Stimulated activated CD8-positive, alpha-beta memory T cell treated with anti-CD3 and anti-CD28 coated beads, Interleukin-4, amount 100 ng/mL, for 48 hours (primary cell): ENCODE measurements around the gene GPLD1.
"Not testable (repeated sequence)": the region's sequence is repeated elsewhere in the genome, so short reads cannot be mapped to it uniquely, and the experiment has no call there.

ENCODE experiments used
- DNase-seq: peaks from one replicate; pipeline ENCODE4 v3.0.0-alpha.2; 2020

GPLD1 gene

DNA sequence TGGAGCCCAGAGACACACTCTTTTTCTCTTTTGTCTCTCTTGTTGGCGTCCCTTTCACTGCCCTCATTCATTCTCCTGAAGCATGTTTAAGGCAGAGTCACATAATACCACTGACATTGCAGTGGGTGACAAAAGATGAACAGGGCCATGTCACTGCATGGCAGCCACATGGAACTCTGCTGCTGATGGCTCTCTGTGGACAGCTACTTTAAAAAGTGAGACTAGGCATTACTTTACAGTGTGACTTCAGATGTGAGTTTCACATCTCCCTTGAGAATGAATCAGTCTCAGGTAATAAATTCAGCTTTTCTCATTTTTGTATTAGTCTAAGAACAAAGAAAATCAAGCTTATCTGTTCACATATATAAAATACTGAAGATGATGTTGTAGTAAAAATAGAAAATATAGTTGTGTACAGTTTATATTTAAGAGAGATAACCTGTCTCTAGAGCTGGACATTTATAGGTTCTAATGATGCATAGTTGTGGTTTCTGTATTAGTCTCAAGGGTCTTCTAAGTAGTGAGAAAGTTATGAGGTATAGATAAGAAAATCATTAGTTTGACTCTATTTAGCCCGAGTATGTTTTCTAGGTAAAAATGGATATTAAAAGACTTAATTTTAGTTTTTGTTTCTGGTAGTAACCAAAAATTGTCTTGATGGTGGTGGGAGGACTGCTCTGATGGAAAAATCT, 80.5 kb downstream of the GPLD1 start:
- DNase-seq: no peak

DNA sequence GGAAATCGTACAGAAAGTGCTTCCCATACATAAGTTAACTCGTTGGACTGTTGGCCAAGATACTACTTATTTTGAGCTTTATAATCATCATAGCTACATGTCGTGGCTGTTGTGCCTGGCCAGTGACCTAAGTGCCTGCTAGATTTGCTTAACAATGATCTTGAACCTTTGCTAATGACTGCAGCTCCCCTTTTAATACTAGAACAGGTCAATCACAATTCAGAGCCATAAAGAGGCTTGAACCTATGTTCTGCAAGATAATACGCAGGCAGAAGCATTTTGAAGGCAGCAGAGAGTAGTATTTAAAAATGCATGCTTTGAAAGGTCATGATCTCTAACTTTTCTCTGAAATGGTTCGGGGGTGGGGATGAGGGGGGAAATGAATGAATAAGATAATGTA, 84.1 kb downstream of the GPLD1 start:
- DNase-seq: no peak

DNA sequence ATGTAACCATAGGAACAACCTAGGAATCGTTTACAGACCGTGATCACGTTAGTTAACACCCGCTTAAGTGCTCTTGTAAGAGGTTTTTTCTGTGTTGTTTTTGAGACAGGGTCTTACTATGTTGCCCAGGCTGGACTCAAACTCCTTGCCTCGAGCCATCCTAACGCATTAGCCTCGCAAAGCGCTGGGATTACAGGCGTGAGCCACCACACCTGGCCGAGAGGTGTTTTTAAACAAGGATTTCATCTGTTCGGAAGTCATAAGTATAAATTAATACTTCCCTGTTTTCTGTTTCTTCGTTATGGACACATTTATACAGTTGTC, 85.9 kb downstream of the GPLD1 start:
- no peak for DNase-seq

DNA sequence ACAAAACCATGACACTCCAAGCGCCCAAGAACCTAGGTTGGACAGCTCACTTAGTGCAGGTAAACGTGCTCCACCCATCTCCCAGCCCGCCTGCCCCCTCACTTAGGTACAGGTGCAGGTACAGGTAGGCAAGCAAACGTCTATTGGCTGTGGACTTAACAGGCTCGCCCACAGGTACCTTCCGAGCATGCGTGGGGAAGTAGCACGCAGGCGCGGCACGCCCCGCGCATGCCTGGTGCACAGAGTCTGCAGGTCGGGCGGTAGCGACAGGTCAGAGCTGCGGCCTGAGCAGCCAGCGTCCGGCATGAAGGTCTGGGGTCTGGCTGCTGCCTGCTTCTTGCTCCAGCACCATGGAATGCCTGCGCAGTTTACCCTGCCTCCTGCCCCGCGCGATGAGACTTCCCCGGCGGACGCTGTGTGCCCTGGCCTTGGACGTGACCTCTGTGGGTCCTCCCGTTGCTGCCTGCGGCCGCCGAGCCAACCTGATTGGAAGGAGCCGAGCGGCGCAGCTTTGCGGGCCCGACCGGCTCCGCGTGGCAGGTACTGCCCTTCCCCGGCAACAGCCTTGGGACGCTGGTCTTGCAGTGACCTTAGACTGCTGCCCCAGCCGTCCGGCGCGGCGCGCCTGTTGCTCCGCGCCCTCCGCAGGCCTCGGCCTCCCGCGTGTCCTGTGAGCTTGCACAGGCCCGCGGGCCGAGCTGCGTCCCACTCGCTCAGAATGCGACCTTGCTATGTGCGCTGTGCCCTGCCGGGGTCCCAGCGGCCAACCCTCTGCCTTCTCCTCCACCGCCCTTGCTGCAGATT, 86.5 kb downstream of the GPLD1 start, which contains the start of gene MRS2:
TSS of gene MRS2 (plus strand) at position 240 of the 804 bp plus-strand sequence. CDS start at position 351, 111 bp downstream.
- DNase-seq: peak; percentile 84

DNA sequence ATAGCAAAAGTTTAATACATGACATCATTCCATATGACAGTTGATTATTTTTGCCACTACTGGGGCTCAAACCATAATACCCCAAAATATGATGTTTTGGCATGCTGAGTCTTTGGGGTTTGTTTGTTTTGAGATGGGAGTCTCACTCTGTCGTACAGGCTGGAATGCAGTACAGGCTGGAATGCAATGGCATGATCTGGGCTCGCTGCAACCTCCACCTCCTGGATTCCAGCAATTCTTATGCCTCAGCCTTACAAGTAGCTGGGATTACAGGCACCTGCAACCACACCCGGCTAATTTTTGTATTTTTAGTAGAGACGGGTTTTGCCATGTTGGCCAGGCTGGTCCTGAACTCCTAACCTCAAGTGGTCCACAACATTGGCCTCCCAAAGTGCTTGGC, 87.9 kb downstream of the GPLD1 start:
- no peak for DNase-seq

DNA sequence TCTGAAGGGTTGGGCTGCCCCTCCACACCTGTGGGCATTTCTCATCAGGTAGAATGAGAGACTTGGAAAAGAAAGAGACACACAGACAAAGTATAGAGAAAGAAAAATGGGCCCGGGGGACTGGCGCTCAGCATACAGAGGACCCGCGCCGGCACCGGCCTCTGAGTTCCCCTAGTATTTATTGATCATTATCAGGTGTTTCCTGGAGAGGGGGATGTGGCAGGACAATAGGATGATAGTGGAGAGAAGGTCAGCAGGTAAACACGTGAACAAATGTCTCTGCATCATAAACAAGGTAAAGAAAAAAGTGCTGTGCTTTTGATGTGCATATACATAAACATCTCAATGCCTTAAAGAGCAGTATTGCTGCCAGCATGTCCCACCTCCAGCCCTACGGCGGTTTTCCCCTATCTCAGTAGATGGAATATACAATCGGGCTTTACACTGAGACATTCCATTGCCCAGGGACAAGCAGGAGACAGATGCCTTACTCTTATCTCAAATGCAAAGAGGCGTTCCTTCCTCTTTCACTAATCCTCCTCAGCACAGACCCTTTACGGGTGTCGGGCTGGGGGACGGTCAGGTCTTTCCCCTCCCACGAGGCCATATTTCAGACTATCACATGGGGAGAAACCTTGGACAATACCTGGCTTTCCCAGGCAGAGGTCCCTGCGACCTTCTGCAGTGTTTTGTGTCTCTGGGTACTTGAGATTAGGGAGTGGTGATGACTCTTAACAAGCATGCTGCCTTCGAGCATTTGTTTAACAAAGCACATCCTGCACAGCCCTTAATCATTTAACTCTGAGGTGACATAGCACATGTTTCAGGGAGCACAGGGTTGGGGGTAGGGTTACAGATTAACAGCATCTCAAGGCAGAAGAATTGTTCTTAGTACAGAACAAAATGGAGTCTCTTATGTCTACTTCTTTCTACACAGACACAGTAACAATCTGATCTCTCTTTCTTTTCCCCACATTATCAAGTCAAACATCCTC, 89.0 kb downstream of the GPLD1 start:
- DNase-seq: not testable (repeated sequence)

DNA sequence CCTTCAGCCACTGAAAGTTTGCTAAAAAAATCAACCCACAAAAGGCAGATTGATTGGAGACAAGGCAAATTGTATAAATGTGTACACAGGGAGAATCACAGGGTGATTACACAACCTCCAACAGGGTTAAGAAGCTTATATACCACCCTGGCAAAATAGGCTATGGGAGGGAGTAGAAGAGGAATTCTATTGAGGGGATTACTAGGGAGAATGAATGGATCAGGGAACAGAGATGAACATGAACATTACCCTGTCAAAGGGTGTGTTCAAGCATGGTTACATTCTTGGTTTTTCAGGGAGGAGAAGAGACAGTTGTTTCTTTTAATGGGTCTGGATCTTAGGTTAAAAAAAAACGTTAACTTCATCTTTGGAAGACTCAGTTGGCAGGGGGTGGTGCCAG, 91.7 kb downstream of the GPLD1 start:
- no peak for DNase-seq

DNA sequence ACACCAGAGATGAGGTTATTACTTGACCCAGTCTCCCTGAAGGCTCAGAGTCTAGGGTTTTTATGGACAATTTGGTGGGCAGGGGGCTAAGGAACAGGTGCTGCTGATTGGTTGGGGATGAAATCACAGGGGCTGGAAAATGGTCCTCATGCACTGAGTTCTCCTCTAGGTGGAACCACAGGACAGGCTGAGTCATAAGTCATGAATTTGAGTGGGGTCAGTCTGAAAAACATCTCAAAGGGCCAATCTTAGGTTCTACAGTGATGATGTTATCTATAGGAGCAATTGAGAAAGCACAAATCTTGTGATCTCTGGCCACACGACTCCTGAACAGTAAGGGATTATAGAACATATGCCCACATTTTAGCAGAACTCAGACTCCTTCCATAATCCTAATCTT, 92.6 kb downstream of the GPLD1 start:
- DNase-seq: no peak

DNA sequence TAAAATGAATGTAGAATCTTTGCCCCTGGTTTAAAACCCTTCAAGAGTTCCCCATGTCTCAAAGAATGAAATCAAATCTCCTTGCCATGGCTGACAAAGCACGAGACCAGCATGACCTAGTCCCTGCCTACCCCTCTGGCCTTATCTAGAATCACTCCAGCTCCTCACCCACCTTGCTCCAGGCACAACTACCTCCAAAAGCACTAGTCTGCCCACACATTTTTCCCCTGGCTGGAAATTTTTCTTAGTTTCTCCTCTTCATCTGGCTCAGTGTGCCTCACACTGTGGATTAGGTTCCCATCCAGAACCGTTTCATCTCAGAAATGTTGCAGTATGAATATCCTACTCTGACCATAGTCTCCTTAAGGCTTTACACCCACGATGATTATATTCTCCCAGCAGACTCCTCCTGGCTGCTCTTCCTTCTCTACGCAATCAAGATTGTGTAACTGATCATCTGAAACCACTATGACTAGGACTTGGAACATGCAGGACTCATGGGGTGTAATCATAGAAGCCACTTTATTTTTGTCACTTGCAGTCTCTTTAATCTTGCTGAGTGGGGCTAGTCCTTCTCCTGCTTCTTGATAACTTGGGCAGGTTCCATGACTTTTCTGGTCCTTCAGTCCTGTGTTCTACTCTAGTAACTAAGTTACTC, 94.5 kb downstream of the GPLD1 start:
- DNase-seq: no peak

DNA sequence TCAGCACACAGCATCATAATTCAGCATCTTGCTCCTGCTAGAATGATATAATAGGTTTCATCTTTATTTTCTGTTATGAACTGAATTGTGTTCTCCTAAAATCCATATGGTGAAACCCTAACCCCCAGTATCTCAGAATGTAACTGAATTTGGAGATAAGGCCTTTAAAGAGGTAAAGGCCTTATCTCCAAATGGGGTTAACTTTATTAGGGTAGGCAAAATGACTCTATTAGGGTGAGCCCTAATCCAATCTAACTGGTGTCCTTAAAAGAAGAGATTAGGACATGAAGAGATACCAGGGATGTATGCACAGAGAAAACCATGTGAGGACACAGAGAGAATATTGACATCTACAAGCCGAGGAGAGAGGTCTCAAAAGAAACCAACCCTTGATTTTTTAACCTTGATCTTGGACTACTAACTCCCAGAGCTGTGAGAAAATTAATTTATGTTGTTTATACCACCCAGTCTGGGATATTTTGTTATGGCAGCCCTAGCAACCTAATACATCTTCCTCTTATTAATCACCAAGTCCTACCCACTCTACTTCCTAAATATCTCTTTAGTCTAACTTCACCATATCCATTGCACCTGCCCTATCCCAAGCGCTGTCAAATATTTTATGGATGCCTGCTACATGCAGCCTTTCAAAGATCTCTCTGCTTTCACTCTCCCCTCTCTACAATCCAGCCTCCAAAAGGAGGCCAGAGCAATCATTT, 95.2 kb downstream of the GPLD1 start:
- DNase-seq: no peak

DNA sequence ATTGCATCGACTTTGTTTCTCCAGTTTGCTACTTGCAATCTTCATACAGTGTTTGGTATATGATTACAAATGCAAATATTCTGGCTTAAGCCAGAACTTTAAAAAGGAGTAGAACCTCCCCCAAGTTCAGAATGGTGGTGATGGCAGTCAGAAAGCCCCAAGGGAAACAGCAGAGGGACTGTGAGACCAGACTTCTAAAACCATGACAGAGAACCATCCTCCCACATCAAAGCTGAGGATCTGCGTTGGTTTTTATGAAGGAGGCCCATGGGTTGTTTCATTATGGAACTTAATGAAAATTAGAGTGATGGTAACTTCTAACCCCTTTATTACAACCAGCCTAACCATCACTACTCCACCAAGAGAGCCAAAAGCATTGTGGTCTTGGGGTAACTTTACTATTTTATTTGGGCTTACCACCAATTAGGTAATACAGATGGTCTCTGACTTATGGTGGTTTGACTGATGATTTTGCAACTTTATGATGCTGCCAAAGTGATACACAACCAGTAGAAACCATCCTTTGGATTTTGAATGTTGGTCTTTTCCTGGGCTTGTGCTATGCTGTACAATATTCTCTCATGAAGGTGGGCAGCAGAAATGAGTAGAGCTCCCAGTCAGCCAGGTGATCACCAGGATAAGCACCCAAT, 97.5 kb downstream of the GPLD1 start:
- no peak for DNase-seq

DNA sequence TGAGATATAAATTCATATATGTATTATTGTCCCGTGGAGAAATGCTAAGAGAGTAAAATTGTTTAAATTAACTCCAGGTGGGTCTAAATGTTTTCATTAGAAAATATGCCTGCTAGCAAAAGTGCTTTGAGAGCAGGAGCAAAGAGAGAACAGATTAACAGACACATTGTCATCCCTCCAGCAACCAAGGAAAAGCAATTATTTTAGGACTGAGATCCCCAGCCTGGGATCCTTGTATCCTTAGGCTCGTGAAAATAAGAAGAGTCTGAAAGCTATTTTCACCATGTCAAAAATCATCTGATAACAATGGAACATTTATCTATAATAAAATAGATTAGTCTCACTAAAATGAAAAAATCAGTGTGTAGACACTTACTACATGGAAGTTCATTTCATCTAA, 98.2 kb downstream of the GPLD1 start:
- DNase-seq: no peak

DNA sequence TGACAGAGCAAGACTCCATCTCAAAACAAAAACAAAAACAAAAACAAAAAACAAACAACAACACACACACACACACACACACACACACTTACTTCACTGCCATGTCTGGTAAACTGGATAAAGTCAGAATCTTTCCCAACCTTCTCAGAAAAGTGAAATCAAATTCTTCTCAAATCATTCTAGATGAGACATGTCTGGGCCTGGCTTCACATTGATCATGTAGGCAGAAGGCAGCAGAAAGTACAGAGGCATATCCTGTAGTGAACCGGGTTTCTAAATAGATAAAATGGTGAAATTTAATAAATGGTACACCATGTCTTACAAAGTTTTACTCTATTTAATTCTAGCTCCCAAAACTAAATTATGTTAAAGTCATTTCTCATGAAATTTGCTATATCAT, 101.6 kb downstream of the GPLD1 start:
- DNase-seq: no peak

DNA sequence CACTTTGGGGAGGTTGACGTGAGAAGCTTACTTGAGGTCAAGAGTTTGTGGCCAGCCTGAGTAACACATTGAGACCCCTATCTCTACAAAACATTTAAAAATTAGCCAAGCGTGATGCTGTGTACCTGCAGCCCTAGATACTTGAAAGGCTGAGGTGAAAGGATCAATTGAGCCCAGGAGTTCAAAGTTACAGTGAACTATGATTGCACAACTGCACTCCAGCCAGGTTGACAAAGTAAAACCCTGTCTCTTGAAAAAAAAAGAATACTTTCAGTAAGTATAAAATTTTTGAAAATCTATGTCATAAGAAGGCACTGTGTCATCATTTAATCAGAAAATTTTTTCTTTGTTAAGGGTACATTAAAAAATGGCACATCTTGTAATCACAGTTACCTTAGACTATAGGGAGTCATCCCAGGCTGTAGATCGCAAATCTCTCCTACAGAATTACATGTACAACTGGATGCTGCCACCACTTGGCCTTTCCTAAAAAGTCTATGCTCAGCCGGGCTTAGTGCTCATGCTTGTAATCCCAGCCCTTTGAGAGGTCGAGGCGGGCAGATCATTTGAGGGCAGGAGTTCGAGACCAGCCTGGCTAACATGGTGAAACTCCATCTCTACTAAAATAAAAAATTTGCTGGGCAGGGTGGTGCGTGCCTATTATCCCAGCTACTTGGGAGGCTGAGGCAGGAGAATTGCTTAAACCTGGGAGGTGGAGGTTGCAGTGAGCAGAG, 103.7 kb downstream of the GPLD1 start:
- DNase-seq: no peak

DNA sequence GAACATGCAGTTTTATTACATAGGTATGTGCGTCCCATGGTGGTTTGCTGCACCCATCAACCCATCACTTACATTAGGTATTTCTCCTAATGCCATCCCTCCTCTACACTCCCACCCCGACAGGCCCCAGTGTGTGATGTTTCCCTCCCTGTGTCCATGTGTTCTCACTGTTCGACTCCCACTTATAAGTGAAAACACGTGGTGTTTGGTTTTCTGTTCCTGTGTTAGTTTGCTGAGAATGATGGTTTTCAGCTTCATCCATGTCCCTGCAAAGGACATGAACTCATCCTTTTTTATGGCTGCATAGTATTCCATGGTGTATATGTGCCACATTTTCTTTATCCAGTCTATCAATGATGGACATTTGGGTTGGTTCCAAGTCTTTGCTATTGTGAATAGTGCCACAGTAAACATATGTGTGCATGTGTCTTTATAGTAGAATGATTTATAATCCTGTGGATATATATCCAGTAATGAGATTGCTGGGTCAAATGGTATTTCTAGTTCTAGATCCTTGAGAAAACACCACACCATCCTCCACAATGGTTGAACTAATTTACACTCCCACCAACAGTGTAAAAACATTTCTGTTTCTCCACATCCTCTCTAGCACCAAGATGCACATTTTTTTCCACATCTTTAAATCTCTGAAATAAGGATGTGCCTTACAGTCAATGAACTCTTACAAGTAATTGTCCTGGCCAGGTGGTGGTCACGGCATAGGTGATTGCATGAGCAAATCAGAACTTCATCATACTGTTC, 104.8 kb downstream of the GPLD1 start:
- not testable (repeated sequence) for DNase-seq

DNA sequence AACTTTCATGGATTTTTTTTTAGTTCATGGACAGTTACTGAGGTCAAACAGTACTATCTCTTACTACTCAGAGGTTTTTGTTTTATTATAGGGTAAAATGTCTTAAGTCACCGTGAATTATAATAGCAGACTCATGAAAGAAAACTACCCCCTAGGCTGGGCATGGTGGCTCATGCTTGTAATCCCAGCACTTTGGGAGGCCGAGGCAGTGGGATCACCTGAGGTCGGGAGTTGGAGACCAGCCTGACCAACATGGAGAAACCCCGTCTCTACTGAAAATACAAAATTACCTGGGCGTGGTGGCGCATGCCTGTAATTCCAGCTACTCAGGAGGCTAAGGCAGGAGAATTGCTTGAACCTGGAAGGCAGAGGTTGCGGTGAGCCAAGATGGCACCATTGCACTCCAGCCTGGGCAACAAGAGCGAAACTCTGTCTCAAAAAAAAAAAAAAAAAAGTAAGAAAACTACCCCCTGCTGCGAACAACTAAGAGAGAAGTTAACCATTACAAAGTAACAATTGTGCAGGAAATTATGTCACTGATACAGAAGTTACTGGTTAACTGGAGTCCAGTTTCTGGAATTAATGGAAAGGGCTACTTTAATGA, 106.4 kb downstream of the GPLD1 start:
- not testable (repeated sequence) for DNase-seq

DNA sequence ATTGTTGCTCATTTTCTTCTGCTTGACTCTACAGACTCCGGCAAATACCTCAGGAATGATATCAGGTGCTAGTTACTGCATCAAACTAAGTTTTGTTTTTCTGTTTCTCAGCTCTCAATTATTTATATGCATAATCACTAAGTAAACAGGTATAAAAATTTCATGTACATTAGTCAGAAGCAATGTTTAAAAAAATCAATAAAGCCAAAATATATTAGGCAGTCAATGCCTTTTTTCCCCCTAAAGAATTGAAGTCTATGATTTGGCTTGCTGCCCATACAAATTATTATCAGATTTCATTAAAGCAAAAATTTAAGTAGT, 107.2 kb downstream of the GPLD1 start:
- DNase-seq: no peak

DNA sequence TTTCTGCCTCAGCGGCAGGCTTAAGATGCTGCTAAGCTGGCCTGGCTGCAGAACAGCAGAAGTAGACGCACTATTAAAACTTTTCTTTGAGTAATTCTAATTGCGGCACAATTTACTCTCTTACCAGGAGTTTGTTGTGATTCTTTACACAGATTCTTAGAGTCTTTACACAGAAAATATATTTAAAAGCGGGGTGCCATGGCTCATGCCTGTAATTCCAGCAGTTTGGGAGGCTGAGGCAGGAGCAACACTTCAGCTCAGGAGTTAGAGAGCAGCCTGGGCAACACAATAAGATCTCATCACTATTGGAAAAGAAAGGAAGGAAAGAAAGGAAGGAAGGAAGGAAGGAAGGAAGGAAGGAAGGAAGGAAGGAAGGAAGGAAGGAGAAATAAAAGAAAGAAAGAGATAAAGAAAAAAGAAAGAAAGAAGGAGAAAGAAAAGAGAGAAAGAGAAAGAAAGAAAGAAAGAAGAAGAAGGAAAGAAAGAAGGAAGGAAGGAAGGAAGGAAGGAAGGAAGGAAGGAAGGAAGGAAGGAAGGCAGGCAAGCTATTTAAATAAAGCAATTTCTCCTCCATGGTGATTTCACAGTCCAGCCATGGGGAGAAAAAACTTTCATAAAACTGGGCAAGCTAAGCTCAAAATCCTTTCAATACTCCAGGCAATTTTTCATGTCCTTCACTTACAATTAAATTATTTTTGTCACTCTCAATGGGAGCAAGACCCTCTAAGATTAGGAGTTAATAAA, 107.7 kb downstream of the GPLD1 start:
- no peak for DNase-seq
